DND-41 (cell line): ENCODE results near the gene HYDIN.
"Not testable (repeated sequence)": the region's sequence is repeated elsewhere in the genome, so short reads cannot be mapped to it uniquely, and the experiment has no call there.

Experiments used
- CTCF ChIP-seq: IDR thresholded peaks from 2 replicates; pipeline ENCODE4 v1.5.1; 2012; ENCODE audit warnings: borderline replicate concordance, low read length, moderate library complexity, mild to moderate bottlenecking; ENCODE audit not compliant: poor library complexity, severe bottlenecking; ENCODE audit errors: extremely low read depth
- EZH2 ChIP-seq: IDR thresholded peaks from 3 replicates; pipeline ENCODE4 v1.6.1; 2012; ENCODE audit warnings: borderline replicate concordance, low read depth, mild to moderate bottlenecking, moderate library complexity, low read length, inconsistent platforms; ENCODE audit not compliant: severe bottlenecking

- not testable (repeated sequence) for TF ChIP-seq EZH2, CTCF
These were observed 191.0 kb downstream of the HYDIN start for GRCh38 chr16:71039368-71040111.
